ENCODE measurements around the gene DENND4A. TPM values are rescaled to one million over a fixed set of nuclear protein-coding genes. Genes with fewer than 3 reads are reported as not detected.

Gene DENND4A
- total RNA-seq, 4 donors from 2014 or later = 24.4 to 46.4 (median 33.1) TPM

DNA sequence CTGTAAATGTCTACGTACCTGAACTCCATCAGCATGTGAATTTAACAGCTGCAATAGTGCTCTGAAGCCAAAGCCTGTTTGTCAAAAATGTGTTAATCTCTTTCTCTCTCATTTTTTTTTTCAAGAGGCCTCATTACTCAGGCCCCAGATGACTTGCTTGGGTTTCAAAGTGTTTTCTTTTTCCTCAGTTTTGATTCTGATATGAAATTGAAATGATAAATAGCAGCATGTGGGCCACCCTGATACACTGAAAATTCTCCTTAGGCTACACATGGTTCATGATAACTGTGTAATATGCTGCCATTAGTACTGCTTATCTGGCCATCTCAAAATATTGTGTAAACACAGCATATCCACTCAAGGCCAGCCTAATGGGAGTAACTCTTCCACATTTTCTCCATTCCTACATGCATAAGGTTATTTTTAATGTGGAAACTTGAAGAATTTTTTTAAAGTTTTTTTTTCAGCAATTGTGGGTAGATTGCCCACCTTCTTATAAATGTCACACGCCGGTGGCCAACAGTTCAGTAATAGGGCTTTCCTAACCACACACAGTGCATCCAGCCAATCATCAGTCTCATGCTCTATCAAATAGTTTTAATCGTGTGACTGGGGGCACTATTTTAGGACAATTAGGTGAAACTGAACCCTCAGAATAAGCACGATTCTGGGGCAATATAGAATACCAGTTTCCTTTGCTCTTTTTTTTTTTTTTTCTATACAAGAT lies 13.1 kb upstream of the DENND4A start:
- peak in 1 of 2 donors; percentile 18 for ATAC-seq
- intact Hi-C loops (cut with DNase I; ENCODE audit: low total_unique reads) (no loop called here), in situ Hi-C loops (cut with MboI; ENCODE audit: low sequenced_read_pairs in 4 of 4) (no loop called here)
- Histone ChIP-seq H3K9me3 (no peaks in the 10 kb centered on the region), H3K27me3 (no peaks in the 10 kb centered on the region), H3K27ac (peak overlapping the region; percentile 65 to 72 (median 67)), H3K36me3 (no peaks in the 10 kb centered on the region), H3K4me1 (peaks cover 15 to 16% of the 10 kb centered on the region in 2 donors), H3K4me3 (no peak overlapping the region)
- TF ChIP-seq, protein P1, sequence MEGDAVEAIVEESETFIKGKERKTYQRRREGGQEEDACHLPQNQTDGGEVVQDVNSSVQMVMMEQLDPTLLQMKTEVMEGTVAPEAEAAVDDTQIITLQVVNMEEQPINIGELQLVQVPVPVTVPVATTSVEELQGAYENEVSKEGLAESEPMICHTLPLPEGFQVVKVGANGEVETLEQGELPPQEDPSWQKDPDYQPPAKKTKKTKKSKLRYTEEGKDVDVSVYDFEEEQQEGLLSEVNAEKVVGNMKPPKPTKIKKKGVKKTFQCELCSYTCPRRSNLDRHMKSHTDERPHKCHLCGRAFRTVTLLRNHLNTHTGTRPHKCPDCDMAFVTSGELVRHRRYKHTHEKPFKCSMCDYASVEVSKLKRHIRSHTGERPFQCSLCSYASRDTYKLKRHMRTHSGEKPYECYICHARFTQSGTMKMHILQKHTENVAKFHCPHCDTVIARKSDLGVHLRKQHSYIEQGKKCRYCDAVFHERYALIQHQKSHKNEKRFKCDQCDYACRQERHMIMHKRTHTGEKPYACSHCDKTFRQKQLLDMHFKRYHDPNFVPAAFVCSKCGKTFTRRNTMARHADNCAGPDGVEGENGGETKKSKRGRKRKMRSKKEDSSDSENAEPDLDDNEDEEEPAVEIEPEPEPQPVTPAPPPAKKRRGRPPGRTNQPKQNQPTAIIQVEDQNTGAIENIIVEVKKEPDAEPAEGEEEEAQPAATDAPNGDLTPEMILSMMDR (IDR thresholded peaks at IDR 0.05 in 4 of 5, conservative IDR thresholded peaks at IDR 0.05 in 1 of 5) = no peak
- no peak for TF ChIP-seq POLR2A (IDR thresholded peaks at IDR 0.05)
- no peak for DNase-seq

DNA sequence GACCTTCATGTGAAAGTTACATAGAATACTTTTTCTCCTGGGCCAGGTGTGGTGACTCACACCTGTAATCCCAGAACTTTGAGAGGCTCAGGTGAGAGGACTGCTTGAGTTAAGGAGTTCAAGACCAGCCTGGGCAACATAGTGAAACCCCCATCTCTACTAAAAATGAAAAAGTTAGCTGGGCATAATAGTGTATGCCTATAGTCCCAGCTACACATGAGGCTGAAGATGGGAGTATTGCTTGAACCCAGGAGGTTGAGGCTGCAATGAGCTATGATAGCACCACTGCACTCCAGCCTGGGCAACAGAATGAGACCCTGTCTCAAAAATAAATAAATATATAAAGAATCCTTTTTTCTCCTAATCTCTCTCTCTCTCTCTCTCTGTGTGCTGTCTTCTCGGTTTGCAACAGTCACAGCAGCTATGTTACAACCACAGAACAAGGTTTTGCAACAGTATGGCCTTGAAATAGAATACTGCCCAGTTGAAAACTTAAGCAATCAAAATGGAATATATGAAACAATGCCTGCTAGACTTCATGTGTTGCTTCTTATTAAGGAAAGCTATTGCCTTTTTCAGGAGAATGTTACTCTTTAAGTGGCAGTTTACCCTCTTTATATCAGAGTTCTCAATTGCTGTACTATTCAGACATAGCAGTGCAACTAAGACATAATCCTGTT lies 12.3 kb upstream of the DENND4A start:
- peak; percentile 100 for ATAC-seq

DNA sequence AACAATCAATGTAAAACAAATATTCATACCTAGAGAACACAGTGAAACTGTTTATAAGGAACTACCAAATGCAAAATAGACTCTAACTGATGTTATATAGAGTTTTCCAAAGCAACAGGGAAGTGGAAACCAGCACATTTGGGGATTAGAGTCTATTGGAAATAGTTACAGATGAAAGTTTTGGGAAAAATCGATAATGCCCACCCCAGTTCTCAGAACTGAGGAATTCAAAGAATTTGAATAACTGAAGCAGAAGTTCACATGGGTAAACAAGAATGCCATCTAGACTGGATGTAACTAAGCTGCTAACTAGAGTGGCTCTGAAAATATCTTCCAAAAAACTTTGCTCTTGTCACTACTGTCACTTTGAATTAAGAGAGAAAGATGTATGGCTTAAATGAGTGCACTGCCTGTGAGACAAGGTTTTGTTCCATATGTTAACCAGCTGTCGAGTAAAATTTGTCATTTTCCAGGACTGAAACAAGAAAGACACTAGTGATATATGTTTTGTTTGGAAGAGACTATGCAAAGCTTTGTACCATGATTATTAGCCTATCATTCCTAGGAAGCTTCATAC lies 9.2 kb upstream of the DENND4A start:
- in situ Hi-C loops (cut with MboI; ENCODE audit: low sequenced_read_pairs in 4 of 4) (no loop called here), intact Hi-C loops (cut with DNase I; ENCODE audit: low total_unique reads) (no loop called here)
- no peak for ATAC-seq
- Histone ChIP-seq H3K27ac (no peak overlapping the region), H3K9me3 (no peaks in the 10 kb centered on the region), H3K4me1 (peaks cover 15 to 19% of the 10 kb centered on the region in 2 donors), H3K4me3 (no peak overlapping the region), H3K27me3 (no peaks in the 10 kb centered on the region), H3K36me3 (no peaks in the 10 kb centered on the region)
- DNase-seq = no peak
- TF ChIP-seq, protein P1 (IDR thresholded peaks at IDR 0.05 in 4 of 5, conservative IDR thresholded peaks at IDR 0.05 in 1 of 5) = no peak
- no peak for TF ChIP-seq POLR2A (IDR thresholded peaks at IDR 0.05)

More for the DNA sequence above, 12.3 kb upstream of the DENND4A start:
- intact Hi-C loops (cut with DNase I; ENCODE audit: low total_unique reads) (no loop called here), in situ Hi-C loops (cut with MboI; ENCODE audit: low sequenced_read_pairs in 4 of 4) (no loop called here)
- no peaks in the 10 kb centered on the region for H3K27me3 ChIP-seq
- H3K9me3 ChIP-seq = no peaks in the 10 kb centered on the region
- DNase-seq = peak; percentile 13 to 26
- peaks cover 15 to 16% of the 10 kb centered on the region in 2 donors for H3K4me1 ChIP-seq
- H3K4me3 ChIP-seq = no peak overlapping the region
- peak overlapping the region; percentile 65 to 72 (median 67) for H3K27ac ChIP-seq
- no peaks in the 10 kb centered on the region for H3K36me3 ChIP-seq
- no peak for TF ChIP-seq POLR2A (IDR thresholded peaks at IDR 0.05)
- TF ChIP-seq, protein P1 (IDR thresholded peaks at IDR 0.05 in 4 of 5, conservative IDR thresholded peaks at IDR 0.05 in 1 of 5) = no peak

DNA sequence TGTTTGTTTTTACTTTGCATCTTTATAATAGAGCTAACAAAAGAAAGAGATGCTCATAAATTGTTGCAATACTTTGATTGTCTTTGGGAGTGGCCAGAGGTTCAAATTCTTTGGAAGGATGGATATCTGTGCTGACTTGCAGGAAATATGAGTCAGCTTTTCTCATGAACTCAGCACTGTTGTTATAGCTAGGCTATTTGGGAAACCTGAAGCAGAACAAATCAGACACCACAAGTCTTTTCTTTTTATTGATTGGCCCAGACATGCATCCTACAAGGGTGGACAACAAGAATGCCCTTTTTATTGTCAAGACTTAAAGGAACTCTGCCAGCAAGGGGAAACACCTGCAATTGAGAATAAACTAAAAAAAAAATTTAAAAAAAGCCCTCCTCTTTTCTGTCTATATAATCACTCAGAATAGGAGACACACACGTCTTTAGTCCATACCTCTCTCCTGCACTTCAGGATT lies 4.6 kb upstream of the DENND4A start:
- H3K9me3 ChIP-seq = no peaks in the 10 kb centered on the region
- ATAC-seq (no peak), DNase-seq (no peak)
- no peaks in the 10 kb centered on the region for H3K36me3 ChIP-seq
- peaks cover 0 to 10% of the 10 kb centered on the region in 2 donors for H3K4me1 ChIP-seq
- intact Hi-C loops (cut with DNase I; ENCODE audit: low total_unique reads) = no loop called here
- no peaks in the 10 kb centered on the region for H3K27me3 ChIP-seq
- no peak overlapping the region for H3K4me3 ChIP-seq
- in situ Hi-C loops (cut with MboI; ENCODE audit: low sequenced_read_pairs in 4 of 4) = loop anchor here in 1 of 4 donors (10.0 kb wide), 1 partner anchor 68 kb away; the partner anchor contains the start of gene RAB11A
- H3K27ac ChIP-seq = no peak overlapping the region
- TF ChIP-seq, protein P1 (IDR thresholded peaks at IDR 0.05 in 4 of 5, conservative IDR thresholded peaks at IDR 0.05 in 1 of 5) = no peak
- TF ChIP-seq POLR2A (IDR thresholded peaks at IDR 0.05) = no peak
